HepG2 (cell line): ENCODE results near the gene SIK3. TPM values are rescaled to one million over a fixed set of nuclear protein-coding genes. Genes with fewer than 3 reads are reported as not detected.

Experiments used
- FOSL2 ChIP-seq: sonication (generic); formaldehyde crosslinking; IDR thresholded peaks from 2 replicates; pipeline ENCODE4 v1.4.0; 2020; ENCODE audit warnings: missing genetic modification reagents
- FOXA1 ChIP-seq, 2 experiments: fragments of 450-650 bp in 1 of 2; sonication (generic) in 1 of 2; formaldehyde crosslinking in 1 of 2; IDR thresholded peaks; 2 replicates each; pipeline versions ENCODE4 v1.4.0 to v1.6.1; 2016 to 2020; ENCODE audit warnings: missing genetic modification reagents in 1 of 2
- HNRNPUL1 ChIP-seq: fragments of 200-400 bp; formaldehyde crosslinking; IDR thresholded peaks from 2 replicates; pipeline ENCODE4 v1.6.1; 2017; ENCODE audit warnings: low read depth, mild to moderate bottlenecking, low read length, moderate library complexity
- HOXA7 ChIP-seq: sonication (generic); formaldehyde crosslinking; IDR thresholded peaks from 2 replicates; pipeline ENCODE4 v1.8.1; 2022; ENCODE audit warnings: mild to moderate bottlenecking, missing genetic modification reagents, moderate library complexity
- MAF1 ChIP-seq: sonication (generic); formaldehyde crosslinking; IDR thresholded peaks from 2 replicates; pipeline ENCODE4 v1.5.0; 2020; ENCODE audit warnings: missing genetic modification reagents, borderline replicate concordance
- NFYC ChIP-seq: IDR thresholded peaks from 2 replicates; pipeline ENCODE4 v1.6.1; 2016; ENCODE audit warnings: missing genetic modification reagents, missing compliant biosample characterization
- RORA ChIP-seq: sonication (generic); formaldehyde crosslinking; IDR thresholded peaks from 2 replicates; pipeline ENCODE4 v1.5.0; 2020; ENCODE audit warnings: mild to moderate bottlenecking, missing genetic modification reagents, moderate library complexity
- TGIF2 ChIP-seq: IDR thresholded peaks from 2 replicates; pipeline ENCODE4 v1.6.1; 2016; ENCODE audit warnings: control low read depth, missing compliant biosample characterization
- ZFP1 ChIP-seq: IDR thresholded peaks from 2 replicates; pipeline ENCODE4 v1.6.1; 2016
- ZNF136 ChIP-seq: sonication (generic); formaldehyde crosslinking; IDR thresholded peaks from 2 replicates; pipeline ENCODE4 v1.8.1; 2022; ENCODE audit warnings: low read depth, mild to moderate bottlenecking, moderate library complexity, missing genetic modification reagents
- ZNF746 ChIP-seq: sonication (generic); formaldehyde crosslinking; IDR thresholded peaks from 2 replicates; pipeline ENCODE4 v1.8.0; 2022; ENCODE audit warnings: mild to moderate bottlenecking, missing genetic modification reagents
- polyA plus RNA-seq, 8 experiments: library from polyadenylated mRNA; depleted of rRNA in 3 of 8; stranded (reverse) in 7 of 8; unstranded in 1 of 8; fragments of >200 nt; fragmentation: Illumina TruSeq in 4 of 8; extraction: Trizol in 4 of 8; gene quantifications; 2 replicates each; pipeline versions ENCODE4 v1.2.1 to v1.2.3, GENCODE V29; 2011 to 2016; ENCODE audit warnings: low read depth in 4 of 8, missing spikeins in 1 of 8, mixed read lengths in 1 of 8; ENCODE audit not compliant: insufficient read depth in 1 of 8
- total RNA-seq, 5 experiments: library from RNA; depleted of rRNA; stranded (reverse); fragments of >200 nt; fragmentation: Illumina TruSeq; extraction: Trizol; gene quantifications; 2 replicates each; pipeline ENCODE4 v1.2.3, GENCODE V29; 2016; ENCODE audit warnings: low read depth in 1 of 5
- TF ChIP-seq, protein P1 (sequence below): sonication (generic); formaldehyde crosslinking; IDR thresholded peaks from 2 replicates; pipeline ENCODE4 v1.4.0; 2020; ENCODE audit warnings: missing genetic modification reagents, borderline replicate concordance
- TF ChIP-seq, protein P2 (sequence below), 2 experiments: fragments of 450-650 bp in 1 of 2; sonication (generic) in 1 of 2; formaldehyde crosslinking in 1 of 2; IDR thresholded peaks; 2 replicates each; pipeline versions ENCODE4 v1.6.1 to v1.8.0; 2016 to 2022; ENCODE audit warnings: antibody characterized with exemption in 1 of 2, mild to moderate bottlenecking in 1 of 2, missing genetic modification reagents in 1 of 2

SIK3 gene
- total and polyA plus RNA-seq, 2 of the 13 experiments (the other 11 are each of a cell fraction or from before 2014, with no cell fraction given), result 5.7 to 9.8 TPM

DNA sequence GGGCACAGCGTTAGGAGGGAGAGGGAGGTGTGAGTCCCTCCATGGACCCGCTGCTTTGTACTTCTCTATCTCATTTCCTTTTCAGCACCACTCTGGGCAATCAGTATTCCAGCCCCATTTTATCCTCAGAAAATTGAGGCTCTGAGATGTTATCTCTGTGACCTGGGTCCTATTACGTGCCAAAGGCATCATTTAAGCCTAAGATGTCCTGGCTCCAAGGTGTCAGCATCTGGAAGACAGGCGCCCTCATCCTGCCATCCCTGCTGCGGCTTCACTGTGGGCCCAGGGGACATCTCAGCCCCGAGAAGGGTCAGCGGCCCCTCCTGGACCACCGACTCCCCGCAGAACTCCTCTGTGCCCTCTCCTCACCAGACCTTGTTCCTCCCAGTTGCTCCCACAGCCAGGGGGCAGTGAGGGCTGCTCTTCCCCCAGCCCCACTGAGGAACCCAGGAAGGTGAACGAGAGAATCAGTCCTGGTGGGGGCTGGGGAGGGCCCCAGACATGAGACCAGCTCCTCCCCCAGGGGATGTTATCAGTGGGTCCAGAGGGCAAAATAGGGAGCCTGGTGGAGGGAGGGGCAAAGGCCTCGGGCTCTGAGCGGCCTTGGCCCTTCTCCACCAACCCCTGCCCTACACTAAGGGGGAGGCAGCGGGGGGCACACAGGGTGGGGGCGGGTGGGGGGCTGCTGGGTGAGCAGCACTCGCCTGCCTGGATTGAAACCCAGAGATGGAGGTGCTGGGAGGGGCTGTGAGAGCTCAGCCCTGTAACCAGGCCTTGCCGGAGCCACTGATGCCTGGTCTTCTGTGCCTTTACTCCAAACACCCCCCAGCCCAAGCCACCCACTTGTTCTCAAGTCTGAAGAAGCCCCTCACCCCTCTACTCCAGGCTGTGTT, 269.4 kb downstream of the SIK3 start (continued):
- TF ChIP-seq, protein P1, sequence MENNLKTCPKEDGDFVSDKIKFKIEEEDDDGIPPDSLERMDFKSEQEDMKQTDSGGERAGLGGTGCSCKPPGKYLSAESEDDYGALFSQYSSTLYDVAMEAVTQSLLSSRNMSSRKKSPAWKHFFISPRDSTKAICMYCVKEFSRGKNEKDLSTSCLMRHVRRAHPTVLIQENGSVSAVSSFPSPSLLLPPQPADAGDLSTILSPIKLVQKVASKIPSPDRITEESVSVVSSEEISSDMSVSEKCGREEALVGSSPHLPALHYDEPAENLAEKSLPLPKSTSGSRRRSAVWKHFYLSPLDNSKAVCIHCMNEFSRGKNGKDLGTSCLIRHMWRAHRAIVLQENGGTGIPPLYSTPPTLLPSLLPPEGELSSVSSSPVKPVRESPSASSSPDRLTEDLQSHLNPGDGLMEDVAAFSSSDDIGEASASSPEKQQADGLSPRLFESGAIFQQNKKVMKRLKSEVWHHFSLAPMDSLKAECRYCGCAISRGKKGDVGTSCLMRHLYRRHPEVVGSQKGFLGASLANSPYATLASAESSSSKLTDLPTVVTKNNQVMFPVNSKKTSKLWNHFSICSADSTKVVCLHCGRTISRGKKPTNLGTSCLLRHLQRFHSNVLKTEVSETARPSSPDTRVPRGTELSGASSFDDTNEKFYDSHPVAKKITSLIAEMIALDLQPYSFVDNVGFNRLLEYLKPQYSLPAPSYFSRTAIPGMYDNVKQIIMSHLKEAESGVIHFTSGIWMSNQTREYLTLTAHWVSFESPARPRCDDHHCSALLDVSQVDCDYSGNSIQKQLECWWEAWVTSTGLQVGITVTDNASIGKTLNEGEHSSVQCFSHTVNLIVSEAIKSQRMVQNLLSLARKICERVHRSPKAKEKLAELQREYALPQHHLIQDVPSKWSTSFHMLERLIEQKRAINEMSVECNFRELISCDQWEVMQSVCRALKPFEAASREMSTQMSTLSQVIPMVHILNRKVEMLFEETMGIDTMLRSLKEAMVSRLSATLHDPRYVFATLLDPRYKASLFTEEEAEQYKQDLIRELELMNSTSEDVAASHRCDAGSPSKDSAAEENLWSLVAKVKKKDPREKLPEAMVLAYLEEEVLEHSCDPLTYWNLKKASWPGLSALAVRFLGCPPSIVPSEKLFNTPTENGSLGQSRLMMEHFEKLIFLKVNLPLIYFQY, result peak; percentile 66; the same call in 1 of the 2 replicates
- TF ChIP-seq RORA (CRISPR knock-in tag) (no peak), ZNF136 (CRISPR knock-in tag) (no peak), ZFP1 (CRISPR knock-in tag) (0 out of 2 replicates have a peak, but pooled peaks have one; percentile 38), MAF1 (CRISPR knock-in tag) (no peak), HOXA7 (CRISPR knock-in tag) (no peak), FOXA1 (IDR thresholded peaks at IDR 0.05) (no peak), FOXA1 (CRISPR knock-in tag; IDR thresholded peaks at IDR 0.05) (no peak), HNRNPUL1 (no peak), ZNF746 (CRISPR knock-in tag) (peak; percentile 88), FOSL2 (CRISPR knock-in tag) (peak; percentile 65; the same call in 1 of the 2 replicates), NFYC (peak; percentile 30; the same call in 1 of the 2 replicates), TGIF2 (CRISPR knock-in tag) (0 out of 2 replicates have a peak, but pooled peaks have one; percentile 13)
- TF ChIP-seq, protein P2, sequence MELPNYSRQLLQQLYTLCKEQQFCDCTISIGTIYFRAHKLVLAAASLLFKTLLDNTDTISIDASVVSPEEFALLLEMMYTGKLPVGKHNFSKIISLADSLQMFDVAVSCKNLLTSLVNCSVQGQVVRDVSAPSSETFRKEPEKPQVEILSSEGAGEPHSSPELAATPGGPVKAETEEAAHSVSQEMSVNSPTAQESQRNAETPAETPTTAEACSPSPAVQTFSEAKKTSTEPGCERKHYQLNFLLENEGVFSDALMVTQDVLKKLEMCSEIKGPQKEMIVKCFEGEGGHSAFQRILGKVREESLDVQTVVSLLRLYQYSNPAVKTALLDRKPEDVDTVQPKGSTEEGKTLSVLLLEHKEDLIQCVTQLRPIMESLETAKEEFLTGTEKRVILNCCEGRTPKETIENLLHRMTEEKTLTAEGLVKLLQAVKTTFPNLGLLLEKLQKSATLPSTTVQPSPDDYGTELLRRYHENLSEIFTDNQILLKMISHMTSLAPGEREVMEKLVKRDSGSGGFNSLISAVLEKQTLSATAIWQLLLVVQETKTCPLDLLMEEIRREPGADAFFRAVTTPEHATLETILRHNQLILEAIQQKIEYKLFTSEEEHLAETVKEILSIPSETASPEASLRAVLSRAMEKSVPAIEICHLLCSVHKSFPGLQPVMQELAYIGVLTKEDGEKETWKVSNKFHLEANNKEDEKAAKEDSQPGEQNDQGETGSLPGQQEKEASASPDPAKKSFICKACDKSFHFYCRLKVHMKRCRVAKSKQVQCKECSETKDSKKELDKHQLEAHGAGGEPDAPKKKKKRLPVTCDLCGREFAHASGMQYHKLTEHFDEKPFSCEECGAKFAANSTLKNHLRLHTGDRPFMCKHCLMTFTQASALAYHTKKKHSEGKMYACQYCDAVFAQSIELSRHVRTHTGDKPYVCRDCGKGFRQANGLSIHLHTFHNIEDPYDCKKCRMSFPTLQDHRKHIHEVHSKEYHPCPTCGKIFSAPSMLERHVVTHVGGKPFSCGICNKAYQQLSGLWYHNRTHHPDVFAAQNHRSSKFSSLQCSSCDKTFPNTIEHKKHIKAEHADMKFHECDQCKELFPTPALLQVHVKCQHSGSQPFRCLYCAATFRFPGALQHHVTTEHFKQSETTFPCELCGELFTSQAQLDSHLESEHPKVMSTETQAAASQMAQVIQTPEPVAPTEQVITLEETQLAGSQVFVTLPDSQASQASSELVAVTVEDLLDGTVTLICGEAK (IDR thresholded peaks at IDR 0.05), result no peak
- TF ChIP-seq, protein P2 (CRISPR knock-in tag; IDR thresholded peaks at IDR 0.05), result no peak; the same call in 1 of the 2 replicates
